Measurements from ENCODE around the gene AK1.
A peak's percentile ranks its signal among the peaks of the same experiment; 100 is the strongest.

Gene AK1, protein sequence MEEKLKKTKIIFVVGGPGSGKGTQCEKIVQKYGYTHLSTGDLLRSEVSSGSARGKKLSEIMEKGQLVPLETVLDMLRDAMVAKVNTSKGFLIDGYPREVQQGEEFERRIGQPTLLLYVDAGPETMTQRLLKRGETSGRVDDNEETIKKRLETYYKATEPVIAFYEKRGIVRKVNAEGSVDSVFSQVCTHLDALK

DNA sequence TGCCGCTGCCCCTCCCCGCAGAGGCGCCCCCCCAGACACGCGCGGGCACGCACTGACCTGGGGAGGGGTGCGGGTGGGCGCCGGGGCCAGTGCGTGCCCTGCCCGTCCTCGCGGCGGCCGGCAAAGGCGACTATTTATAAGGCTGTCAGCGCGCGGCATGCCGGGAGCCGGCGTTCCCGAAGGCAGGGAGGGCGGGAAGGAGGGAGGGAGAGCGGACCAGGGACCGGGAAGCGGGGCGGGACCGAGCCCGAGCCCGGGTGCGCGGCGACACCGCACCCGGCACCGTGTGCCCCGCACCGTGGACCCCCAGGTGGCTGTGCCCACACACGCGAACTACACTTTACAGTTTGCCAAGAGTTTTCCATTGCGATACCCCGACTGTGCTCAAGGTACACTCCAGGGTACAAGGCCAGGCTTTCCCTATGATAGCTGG lies at the start of gene AK1:
TSS of gene AK1 (minus strand) at position 110 of the 433 bp plus-strand sequence. CDS start 3,058 bp downstream, outside the sequence.
- DNase-seq (ENCODE audit: low read depth in 1 of 2, low spot score in 1 of 2), result no peak

- DNase-seq (ENCODE audit: low read depth in 1 of 2, low spot score in 1 of 2), result no peak
Measured at GRCh38 chr9:127926906-127927200, 49.4 kb upstream of the AK1 start.

DNA sequence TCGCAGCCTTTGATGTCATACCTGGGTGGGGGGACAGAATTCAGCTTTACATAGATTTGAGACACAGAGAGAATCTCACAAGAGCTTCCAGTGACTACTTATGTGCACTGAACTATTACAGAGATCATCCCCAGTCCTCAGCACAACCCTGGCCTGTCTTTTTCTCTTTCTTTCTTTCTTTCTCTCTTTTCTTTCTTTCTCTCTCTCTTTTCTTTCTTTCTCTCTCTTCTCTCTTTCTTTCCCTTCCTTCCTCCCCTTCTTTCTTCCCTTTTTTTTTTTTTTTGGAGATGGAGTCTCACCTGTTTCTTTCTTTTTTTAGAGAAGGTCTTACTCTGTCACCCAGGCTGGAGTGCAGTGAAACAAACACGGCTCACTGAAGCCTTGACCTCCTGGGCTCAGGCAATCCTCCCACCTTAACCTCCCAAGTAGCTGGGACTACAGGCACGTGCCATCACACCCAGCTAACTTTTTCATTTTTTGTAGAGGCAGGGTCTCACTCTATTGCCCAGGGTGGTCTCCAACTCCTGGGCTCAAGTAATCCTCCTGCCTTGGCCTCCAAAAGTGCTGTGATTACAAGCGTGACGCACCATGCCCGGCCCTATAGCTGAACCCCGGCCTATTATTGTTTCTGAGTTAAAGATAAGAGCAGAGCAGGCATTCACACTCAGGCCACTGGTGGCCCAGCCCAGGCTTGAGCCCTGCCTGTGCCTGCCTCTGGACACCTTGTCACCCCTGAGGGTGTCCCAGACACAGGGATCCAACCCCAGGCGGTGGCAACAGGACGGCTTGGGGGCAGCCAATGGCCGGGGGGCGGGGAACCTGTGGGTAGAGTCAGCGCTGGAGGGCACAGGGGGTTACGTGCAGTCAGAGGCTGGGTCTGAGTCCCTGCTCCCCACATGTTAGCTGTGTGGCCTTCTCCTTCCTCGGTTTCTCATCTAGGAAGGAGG lies 48.8 kb upstream of the AK1 start:
- no peak for DNase-seq (ENCODE audit: low read depth in 1 of 2, low spot score in 1 of 2)

DNA sequence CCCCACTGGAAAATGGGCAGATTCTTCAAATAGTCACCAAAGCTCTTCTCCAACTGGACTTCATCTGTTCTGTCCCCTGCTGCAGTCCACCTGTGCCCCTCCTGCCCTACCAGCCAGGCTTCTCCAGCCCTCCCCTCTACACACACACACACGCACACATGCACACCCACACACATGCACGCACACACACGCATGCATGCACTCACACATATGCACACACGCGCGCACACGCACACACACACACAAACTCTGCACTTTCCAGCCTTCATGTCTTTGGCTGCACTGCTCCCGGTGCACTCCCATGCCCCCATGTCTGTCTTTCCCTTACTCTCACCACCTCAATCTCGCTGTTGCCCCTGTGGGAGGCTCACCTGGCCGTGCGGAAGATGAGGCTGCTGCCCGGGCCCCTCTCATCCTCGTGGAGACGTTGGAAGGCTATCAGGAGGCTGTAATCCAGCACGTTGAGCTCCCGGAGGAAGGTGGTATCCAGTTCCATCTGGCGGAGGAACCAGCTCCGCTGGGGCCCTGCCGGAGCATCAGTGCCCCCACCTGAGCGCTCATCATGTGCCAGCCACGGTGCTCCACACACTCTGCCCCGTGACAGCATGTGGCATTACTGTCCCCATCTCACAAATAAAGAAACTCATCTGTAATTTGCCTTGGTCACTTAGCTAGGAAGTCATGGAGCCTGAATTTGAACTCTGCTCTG lies 47.4 kb upstream of the AK1 start:
- no peak for DNase-seq (ENCODE audit: low read depth in 1 of 2, low spot score in 1 of 2)

DNA sequence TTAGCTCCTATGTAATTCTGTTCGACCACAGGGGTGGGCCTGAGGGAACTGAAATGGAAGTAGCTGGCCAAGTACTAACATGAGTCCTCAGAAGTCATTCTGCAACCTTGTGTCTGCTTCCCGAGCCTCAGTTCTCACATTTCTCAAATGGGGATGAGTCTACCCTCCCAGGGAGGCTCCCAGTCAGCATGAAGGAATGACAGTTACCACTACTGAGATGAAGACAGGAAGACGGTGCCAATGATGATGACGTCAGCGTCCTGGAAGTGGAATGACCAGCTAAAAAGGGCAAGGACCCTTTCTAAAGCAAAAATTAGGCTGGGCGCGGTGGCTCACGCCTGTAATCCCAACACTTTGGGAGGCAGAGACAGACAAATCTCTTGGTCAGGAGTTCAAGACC lies 46.3 kb upstream of the AK1 start:
- DNase-seq (ENCODE audit: low read depth in 1 of 2, low spot score in 1 of 2), result no peak

- no peak for DNase-seq (ENCODE audit: low read depth in 1 of 2, low spot score in 1 of 2)
Measured at GRCh38 chr9:127923046-127923445, 45.6 kb upstream of the AK1 start.

DNA sequence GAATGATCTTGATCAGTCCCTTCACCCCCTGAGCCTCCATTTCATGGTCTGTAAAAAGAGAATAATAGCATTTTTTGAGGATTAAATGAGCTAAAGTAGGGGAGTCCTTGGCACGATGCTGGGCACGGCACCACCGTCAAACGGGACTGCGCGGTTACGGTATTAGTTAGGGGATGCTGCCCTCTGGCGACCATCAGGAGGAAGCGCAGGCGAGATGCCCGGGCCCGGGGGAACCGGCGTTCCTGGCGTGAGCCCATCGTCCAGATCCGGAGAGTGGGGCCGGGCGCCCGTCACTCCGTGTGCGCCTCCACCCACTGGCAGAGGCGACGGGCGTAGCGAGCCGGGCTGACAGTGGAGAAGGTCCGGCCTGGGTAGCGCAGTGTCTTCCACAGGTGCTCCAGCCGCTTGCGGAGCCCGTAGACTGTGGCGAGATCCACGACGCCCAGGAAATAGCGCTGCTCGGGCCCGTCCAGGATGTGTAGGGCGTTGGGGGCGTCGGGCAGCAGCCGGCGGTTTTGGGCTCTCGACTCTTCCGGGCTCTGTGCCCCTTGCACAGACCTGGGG lies 44.2 kb upstream of the AK1 start:
- DNase-seq (ENCODE audit: low read depth in 1 of 2, low spot score in 1 of 2), result peak; percentile 72 to 74

DNA sequence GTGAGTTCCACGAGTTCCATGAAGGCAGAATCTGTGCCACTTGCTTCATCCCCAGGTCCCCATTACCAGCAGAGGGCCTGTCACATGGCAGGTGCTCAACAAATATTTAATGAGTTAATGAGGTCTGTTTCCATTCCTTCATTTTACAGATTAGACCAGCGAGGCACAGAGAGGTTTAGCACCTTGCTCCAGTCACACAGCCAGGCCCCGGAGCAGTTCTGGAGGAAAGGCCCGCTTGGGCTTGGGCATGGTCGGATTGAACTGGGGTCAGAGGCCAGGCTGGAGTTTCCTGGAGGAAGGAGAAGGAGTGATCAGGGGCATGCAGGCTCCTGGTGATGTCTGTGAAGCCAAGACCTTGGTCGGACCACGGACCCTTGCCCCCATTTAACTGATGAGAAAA lies 43.3 kb upstream of the AK1 start:
- no peak for DNase-seq (ENCODE audit: low read depth in 1 of 2, low spot score in 1 of 2)

DNA sequence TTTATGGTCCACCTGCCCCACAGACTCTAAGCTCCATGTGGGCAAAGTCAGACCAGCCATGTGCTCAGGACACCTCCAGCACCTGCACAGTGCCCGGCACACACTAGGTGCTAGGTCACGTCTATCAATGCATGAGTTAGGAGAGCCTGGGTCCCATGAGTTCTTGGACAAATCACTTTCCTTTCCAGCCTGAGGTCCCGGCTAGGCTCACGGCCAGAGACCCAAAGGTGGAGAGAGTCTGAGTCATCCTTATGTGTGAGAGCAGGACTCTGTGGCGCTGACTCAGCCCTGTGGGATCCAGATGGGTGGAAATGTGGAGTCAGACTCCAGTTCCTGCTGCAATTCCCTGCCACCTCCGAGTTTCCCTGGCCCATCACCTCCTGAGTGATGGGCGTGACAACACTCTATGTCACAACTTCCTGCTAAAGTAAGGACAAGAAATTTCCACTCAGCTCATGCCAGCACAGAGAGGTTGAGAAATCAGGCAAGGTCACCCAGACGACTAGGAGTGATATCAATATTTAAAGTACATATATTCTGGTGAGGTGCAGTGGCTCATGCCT lies 41.9 kb upstream of the AK1 start:
- DNase-seq (ENCODE audit: low read depth in 1 of 2, low spot score in 1 of 2), result no peak

DNA sequence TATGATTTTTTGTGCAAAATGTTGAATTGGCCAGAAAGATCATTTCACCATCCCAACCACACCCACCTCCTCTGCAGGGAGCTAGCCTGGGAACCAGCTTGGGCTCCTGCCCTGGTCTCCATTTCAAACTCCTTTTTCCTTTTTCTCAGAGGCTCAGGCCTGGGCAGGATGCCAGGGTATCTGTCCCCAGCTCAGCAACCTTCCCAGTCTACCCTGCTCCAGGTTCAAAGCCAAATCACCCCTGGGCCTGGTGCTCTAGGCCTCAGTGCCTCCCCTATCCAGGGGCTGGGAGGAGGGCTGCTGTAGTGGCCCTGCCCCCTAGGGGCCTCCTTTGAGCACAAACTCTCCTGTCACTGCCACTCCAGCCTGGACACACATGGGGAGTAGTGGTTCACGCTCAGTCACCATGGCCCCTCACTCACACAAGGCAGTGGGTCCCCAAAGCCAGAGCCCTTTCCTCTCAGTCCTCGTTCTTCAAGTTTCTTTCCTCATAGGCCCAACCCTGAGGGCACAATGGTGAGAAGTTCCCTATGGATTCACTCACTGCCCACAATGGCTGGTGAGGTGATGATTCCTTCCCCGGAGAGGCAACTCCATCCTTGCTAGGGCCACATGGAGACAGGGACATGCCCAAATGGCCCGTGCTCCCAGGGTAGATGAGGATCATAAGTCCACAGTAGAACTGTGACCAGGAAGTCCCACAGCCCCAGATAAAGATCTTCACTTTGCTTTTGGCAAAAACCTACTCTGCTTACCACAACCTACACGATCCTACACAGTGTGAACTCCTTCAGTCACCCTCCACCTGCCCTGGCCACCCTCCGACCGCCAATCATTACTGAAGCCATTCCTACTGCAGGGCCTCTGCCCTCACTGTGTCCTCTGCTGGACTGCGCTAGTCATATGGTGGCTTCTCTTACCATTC lies 41.0 kb upstream of the AK1 start:
- no peak for DNase-seq (ENCODE audit: low read depth in 1 of 2, low spot score in 1 of 2)

- no peak for DNase-seq (ENCODE audit: low read depth in 1 of 2, low spot score in 1 of 2)
Measured at GRCh38 chr9:127917603-127918002, 40.1 kb upstream of the AK1 start.

- peak; percentile 93 to 98 for DNase-seq (ENCODE audit: low read depth in 1 of 2, low spot score in 1 of 2)
Measured at GRCh38 chr9:127916720-127917581, 39.5 kb upstream of the AK1 start, which contains the start of gene ST6GALNAC4. Gene ST6GALNAC4 (minus strand): TSS chr9:127917041. CDS start chr9:127916419, 622 bp downstream.

DNA sequence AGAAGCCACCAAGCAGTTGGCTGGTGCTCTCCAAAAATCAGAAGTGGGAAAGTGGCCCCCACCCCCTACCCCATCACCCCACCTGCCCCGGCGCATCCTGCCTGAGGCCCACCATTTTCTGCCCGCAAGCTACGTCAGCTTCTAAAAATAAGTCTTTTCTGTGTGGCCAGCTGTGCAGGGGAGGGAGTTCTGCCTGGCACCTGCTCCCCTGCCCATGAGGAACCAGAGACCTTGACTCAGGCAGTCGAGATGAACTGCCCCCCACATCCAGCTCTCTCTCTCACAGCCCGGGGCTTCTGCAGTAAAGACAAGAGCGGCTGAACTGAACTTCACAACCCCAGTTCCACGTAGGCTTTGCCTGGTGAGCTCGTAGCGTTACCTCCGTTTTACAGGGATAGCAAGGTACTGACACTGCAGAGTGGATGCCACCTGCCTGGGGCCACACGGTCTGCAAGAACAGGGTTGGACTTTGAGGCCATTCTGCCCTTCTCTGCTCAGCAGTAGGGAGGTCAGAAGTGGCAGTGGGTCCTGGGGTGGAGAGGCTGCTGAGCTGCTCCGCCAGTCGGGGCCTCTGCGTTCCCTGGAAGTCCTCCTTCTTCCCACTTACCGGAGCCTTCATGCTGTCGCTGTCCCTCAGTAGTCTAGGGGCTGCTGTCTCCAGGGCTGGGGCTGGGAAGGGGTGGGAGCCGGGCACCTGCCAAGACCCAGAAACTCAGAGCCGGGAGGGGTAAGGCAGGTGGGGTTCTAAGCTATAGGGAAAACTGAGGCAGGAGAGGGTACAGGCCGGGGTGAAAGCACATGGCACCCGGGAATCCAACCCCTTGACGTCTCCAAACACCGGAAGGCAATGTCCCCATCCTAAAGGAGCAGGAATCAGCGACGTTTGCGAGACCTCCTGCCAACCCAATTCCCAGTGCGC lies 38.6 kb upstream of the AK1 start:
- DNase-seq (ENCODE audit: low read depth in 1 of 2, low spot score in 1 of 2), result no peak

DNA sequence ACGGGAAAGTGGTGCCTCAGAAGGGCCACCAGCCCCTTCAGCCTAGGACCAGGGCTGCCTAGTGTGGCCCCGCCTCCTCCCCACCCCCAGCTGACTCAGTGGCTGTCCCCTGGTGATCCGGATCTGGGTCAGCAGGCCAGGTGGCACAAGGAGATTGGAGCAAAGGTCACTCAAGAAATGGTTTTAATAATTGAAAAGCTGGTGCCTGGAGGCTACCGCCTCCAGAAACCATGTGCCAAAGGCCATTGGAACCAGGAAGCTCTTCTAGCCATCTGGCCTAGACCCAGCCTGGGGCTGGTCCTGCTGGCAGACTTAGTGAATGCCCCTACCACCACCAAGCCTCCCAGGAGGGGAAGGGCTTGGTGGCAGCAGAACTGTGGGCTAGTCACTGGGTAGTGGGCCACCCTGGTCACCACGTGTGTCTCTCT lies 37.9 kb upstream of the AK1 start:
- DNase-seq (ENCODE audit: low read depth in 1 of 2, low spot score in 1 of 2), result no peak

- no peak for DNase-seq (ENCODE audit: low read depth in 1 of 2, low spot score in 1 of 2)
Measured at GRCh38 chr9:127913682-127914081, 36.2 kb upstream of the AK1 start.

- no peak for DNase-seq (ENCODE audit: low read depth in 1 of 2, low spot score in 1 of 2)
Measured at GRCh38 chr9:127912882-127913281, 35.4 kb upstream of the AK1 start.

GRCh38 chr9:127912296-127912695 lies 34.8 kb upstream of the AK1 start:
- DNase-seq (ENCODE audit: low read depth in 1 of 2, low spot score in 1 of 2), result no peak

DNA sequence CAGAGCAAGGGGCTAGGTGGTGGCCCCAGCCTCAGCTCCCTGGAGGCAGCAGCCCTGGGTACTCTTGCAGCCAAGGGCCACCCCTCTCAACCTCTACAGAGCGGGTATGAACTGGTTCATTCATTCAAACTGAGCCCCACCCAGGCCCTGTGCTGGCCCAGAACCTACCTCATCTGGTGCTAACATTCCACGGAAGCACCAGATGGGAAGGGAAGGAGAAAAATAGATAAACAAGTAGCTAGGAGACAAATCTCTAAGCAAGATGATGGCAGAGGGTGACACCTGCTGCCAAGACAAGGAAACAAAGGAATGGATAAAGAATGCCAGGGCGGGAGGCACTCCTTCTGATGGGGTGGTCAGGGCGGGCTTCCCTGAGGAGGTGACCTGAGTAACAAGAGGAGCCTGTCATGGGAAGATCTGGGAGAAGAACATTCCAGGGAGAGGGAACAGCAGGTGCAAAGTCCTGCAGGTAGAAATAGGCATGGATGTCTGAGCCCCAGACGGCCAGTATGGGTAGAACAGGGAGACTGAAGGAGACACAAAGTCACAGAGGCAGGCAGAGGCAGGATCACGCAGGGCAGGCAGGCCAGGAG lies 33.2 kb upstream of the AK1 start:
- DNase-seq (ENCODE audit: low read depth in 1 of 2, low spot score in 1 of 2), result no peak
